Stimulated activated CD4-positive, alpha-beta T cell treated with anti-CD3 and anti-CD28 coated beads, Interleukin-15, amount 100 ng/mL, for 24 hours (primary cell): ENCODE results near the gene CELF3.
"Not testable (repeated sequence)": the region's sequence is repeated elsewhere in the genome, so short reads cannot be mapped to it uniquely, and the experiment has no call there.

ENCODE experiments used
- DNase-seq: peaks from one replicate; pipeline ENCODE4 v3.0.0-alpha.2; 2020

The CELF3 gene

DNA sequence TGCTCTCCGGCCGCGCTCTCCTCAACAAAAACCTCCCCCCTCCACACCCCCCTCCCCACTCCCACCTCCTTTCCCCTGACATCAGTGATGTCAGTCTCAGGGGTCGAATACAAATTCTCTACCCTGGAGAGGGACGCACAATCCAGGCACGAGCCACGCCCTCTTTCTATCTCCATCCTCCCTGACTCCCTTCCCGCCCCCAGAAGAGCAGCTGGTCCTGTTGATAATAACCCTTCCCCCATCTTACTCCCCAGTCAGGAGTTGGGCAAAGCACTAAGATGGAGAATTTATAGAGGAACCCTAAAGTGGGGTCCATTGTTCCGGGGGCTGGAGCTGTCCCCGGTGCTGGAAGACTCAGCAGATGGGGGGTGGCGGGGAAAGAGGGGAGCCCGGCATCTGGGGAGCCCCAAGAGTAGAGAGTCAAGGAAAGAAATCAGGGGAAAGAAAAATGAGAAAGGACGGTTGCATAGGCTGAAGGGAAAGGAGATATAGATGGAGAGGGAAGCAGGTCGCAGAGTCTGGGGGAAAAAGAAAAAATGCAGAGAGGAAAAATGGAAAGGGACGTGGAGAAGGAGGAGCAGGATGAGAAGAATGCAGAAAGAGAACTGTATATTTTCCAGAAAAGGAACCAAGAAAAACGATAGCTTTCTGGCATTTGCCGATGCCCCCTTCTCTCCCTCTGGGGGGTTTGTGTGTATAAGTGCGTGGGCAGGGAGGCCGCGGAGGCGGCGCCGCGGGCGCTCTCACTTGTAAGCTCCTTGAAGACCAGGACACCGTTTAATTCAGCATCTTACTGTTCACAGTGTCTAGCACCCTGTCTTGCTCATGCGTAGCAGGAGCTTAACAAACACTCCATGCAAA is at the start of gene CELF3:
TSS of gene CELF3 (minus strand) at position 33 of the 861 bp plus-strand sequence. CDS start 783 bp downstream, outside the sequence.
- peak; percentile 19 for DNase-seq

DNA sequence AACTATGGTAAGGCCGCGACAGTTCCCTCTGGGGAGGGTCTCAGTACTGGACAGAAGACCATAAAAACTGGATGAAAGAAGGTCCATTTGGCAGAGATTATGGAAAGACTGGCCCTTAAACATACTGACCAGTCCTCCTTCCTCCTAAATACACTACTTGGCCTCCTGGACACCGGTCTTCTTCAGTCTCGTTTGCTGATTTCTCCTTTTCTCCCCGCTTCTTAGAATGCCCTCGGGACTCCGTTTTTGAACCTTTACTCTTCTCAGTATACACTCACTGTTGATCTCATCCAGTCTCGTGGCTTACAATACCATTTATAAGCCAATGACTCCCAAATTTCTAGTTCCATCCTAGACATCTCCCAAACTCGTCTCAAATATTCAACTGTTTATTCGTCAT is 47.4 kb upstream of the CELF3 start:
- DNase-seq: no peak

DNA sequence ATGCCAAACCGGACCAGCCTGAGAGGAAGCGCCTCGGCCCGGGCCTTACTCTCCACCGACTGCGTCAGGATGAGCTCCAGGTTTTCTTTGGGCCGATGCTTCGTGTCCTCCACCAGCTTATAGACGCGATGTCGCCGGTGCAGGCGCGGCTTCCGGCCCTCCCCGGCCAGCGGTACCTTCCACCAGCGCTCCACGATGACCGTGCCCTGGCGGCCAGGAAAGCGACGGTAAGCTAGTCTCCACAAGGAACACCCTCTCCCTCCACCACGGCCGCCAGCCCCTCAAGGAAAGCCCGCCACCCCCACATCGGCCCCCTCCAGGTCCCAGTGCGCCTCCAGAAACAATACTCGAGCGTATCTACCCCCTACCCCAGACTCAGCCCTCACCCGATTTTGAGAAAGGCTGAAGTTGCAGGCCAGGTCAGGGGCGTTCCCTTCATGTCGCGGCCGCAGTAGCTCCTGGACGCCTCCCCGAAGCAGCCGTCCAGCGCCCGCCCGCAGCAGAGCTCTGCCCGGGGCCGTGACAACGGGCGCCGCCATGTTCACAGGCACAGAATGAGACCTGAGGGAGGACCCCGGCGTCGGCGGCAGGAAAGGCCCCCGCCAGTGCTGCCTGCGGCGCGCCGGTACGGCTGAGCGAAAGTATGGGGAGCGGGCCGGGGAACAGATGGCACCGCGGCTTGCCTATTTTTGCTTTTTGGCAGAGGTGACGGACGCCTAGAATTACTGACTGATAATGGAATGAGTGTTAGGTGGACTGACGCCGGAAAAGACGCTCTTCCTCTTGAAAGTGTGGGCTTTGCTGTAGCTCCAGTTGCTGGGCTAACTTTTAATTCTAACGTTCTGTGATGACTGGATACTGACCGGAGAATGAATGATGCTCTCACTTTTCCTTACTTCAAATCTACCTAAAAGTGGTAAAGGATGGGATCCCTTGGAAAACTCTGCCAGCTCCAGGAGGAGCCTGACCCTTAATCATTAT is 46.6 kb upstream of the CELF3 start, which contains the start of gene MRPL9:
TSS of gene MRPL9 (minus strand) at position 556 of the 981 bp plus-strand sequence. CDS start at position 539, 17 bp downstream.
- peak; percentile 92 for DNase-seq

DNA sequence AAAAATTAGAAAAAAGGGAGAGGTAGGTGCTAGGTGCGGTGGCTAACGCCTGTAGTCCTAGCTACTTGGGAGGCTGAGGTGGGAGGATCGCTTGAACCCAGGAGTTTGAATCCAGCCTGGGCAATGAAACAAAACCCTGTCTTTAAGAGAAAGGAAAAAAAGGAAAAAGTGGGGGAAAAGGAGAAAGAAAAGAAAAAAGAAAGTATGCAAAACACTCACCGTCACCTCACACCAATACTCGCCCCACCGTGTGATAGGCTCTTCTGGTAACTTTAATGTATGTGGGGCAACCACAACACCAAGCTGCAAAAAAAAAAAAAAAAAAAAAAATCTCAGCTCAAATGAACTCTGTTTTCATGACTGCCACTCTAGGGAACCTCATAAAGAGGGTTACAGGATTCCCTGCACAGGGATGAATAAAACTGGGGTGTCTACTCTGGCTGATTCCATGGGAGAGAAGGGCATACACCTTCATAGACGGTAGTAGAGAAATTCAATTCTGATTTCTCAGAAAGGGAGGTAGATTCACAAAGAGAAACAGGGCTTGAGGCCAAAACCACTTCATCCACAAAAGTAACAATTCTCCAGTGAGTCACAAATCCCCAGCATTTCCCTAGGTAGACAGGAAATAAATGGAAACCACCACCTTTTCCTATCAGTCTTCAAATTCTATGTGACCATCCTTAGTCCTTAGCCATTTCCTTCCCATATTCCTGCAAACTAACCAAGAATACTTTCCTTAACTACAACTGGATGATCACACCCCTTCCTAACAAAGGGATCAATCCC is 44.2 kb upstream of the CELF3 start:
- DNase-seq: no peak

DNA sequence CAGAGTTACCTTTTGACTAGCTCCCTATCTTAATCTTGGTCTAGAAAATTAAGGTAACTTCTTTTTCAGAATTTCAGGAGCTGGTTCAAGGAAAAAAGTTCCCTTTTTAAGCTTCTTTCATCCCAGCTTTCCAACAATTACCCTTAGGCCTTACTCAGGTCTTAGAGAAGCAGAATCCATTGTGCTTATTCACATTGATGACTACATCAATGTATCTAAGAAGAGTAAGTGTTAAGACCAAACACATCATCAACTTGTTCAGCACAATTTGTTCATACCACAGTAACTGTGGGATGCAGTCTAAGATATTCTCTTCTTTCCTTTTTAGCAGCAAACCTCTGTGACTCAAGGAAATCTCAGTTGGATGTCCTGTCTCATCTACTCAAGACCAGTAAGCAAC is 42.6 kb upstream of the CELF3 start:
- DNase-seq: no peak

DNA sequence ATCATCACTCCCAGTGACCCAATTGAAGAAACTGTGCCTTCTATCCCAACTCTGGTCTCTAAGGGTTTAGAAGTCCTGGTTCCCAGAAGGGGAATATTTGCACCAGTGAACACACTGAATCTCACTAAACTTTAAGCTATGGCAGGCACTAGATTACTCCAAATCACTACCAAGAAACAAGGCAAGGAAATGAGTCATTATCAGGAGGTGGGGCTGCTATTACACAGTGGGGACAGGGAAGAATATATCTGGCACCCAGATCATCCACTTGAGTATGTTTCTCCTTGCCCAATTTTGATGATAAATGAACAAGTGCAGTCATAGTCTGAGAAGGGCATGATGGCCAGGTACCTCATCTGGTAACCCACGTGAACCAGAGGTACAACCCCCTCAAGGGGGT is 39.7 kb upstream of the CELF3 start:
- DNase-seq: no peak

DNA sequence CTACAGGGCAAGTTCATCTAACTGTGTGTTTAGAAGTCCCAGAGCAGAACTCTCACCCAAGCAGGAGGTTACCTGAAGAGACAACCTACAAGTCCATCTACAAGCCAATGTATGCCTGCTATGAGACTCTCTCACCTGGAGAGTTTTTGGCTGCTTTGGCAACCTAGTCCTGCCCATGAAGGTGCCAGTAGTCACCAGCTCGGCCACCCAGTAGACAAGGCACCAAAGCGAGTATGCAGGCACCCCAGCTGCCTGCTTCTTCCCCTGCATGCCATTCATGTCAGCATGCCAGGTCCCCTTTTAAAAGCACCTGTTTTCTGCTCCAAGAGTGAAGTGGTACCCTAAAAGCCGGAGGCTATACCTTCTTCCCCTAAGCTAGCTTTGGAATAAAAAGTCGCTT is 24.9 kb upstream of the CELF3 start:
- DNase-seq: no peak

DNA sequence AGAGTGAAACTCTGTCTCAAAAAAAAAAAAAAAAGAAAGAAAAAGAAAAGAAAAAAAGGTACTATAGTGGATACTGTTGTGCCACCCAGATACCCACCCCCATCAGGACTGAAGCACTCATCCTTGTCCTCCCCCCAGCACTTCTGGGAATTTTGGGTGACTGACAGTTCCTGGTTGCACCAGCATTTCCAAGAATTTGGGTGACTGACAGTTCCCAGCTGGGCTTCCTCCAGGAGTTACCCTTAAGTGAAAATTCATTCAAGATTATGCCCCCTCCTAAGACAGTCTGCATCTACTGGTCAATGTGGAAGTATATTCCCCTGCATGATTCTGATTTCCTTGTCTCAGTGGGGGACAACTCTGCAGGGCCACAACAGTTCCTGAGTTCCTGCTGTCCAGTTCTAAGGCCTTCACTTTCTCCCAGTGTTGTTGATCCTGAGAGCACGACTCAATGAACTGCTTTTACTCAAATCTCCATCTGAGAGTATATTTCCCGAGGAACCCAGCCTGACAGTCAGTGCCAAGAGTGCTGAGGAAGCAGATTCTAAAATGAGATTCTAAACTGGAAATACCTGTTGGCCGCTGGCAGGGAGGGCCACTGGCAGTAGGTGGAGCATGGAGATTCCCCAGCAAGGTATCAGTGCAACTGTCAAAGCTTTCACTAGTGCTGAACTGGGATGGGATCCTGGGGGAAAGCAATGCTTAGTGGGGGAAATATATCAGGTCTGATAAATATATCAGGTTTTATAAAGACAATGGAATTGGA is 23.2 kb upstream of the CELF3 start:
- no peak for DNase-seq

DNA sequence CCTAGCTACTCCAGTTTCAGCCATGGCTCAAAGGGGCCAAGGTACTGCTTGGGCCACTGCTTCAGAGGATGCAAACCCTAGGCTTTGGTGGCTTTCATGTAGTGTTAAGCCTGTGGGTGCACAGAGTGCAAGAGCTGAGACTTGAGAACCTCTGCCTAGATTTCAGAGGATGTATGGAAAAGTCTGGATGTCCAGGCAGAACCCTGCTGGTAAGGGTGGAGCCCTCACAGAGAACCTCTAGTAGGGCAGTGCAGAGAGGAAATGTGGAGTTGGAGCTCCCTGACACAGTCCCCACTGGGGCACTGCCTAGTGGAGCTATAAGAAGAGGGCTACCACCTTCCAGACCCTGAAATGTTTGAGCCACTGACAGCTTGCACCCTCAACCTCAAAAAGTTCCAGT is 20.9 kb upstream of the CELF3 start:
- no peak for DNase-seq

DNA sequence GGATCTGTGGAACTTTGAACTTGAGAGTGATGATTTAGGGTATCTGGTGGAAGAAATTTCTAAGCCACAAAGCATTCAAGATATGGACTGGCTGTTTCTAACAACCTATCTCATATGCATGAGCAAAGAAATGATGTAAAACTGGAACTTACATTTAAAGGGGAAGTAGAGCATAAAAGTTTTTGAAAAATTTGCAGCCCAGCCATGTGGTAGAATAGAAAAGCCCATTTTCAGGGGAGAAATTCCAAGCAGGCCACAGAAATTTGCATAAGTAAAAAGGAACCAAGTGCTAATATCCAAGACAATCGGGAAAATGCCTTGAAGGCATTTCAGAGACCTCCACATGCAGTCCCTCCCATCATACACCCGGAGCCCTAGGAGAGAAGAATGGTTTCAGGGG is 20.4 kb upstream of the CELF3 start:
- DNase-seq: no peak

DNA sequence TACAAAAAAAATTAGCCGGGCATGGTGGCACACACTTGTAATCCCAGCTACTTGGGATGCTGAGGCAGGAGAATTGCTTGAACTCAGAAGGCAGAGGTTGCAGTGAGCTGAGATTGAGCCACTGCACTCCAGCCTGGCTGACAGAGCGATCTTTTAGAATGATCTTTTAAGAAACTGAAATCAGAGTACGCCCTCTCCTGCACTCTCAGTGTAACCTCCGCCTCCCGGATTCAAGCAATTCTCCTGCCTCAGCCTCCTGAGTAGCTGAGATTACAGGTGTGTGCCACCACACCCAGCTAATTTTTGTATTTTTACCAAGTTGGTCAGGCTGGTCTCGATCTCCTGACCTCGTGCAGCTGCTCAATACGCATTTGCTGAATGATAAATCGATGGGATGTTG is 17.4 kb upstream of the CELF3 start:
- not testable (repeated sequence) for DNase-seq

DNA sequence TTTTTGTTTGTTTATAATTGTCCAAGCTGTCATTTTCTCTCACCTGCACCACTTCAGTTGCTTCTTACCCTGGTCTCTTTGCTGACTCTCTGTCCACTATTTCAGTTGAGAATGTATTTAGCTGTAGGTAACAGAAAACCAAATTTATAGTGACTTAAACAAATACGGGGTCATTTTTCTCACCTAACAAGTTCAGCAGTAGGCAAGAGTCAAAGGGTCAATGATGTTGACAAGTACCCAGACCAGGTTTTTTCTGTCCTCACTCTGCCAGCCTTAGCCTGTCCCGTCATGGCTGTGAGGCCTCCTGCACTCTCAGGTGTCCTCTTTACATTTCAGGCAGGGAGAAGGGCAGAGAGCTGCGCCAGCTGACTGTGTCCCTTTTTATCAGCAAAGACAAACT is 16.5 kb upstream of the CELF3 start:
- no peak for DNase-seq

DNA sequence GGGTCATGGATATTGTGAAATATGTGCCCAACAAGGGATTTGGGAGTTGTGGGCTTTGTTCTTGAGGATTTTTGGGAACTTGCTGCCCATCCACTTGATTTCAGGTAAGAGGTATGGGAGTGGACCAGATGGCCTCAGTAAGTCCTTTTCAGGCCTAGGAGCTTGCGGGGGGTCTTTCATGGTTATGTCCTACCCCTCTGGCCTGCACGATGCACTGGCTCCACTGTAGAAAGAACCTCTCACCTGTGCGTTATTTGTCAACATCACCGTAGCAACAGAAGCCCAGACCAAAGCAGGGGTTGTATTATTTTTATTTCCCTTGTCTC is 13.3 kb upstream of the CELF3 start:
- no peak for DNase-seq

DNA sequence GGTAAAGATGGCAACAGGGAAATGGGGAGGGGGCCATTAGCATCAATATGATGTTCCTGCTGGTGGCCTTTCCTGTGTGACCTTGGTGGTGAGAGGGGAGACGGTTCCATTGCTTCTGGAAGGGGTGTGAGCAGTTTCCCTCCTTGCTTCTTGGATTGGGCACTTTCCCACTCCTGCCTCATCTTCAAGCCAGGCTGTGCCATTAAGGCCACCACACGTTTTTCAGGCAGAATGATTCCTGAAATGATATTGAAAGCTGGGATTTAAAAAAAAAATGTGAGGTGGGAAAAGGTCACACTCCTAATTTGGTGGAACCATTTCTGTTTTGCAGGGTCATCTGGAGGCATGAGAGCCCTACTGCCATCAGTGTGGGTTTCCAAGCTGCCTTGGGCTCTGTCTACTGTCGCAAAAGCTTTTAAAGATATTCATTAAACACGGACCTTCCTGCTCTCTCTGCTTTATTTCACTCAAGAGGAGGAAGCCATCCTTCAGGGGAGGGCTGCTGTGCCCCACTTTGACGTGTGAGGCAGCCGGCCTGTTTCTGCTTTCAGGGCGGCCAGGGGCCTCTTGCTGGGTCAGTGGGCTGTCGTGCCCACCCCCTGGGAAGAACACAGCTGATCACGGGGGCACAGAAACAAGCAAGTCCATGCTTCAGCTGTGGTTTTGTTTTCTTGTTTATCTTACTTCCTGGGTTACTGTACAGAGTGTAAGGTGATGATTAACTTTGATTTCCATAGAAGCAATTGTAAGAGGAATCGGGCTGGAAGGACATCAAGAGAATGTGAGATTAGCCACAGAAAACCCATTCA is 12.8 kb upstream of the CELF3 start:
- no peak for DNase-seq

DNA sequence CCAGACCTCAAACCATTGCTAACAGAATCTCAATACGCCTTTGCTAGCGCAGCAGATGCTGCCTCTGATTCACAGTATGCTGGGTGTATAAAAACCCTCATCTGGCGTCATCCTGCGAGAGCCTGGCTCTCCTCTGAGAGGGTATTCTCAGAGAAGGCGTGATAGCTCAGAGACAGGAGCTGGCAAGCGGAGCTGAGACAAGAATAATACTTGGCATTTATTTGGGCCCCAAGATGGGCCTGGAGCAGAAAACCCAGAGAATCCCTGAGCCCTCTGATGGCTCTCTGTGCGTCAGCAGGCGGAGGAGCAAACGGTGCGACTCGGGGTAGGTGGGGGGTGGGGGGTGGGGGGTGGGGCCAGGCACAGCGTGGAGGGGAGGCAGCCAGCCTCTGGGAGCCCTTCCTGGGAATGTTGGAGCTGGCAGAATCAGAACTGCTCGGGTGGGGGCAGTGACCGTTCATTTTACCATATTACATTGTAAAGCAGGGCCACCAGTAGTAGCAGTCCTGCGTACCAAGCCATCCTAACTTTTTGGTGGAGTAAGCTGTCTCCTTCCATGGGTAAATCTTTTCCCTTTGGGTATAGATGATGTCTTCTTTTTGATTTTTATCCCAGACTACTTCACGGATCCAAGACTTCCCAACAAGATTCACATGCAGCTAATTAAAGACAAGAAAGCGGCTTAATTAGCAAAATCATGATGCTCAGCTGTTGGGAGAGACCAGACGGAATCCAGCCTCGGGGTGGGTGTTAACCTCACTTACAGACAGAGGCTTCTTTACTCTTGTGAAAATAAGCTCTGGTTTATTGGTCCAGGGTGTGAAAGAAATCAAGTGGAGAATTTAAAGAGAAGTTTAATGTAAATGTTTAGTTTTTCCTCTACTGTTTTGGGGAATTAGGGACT is 11.8 kb upstream of the CELF3 start:
- DNase-seq: no peak

DNA sequence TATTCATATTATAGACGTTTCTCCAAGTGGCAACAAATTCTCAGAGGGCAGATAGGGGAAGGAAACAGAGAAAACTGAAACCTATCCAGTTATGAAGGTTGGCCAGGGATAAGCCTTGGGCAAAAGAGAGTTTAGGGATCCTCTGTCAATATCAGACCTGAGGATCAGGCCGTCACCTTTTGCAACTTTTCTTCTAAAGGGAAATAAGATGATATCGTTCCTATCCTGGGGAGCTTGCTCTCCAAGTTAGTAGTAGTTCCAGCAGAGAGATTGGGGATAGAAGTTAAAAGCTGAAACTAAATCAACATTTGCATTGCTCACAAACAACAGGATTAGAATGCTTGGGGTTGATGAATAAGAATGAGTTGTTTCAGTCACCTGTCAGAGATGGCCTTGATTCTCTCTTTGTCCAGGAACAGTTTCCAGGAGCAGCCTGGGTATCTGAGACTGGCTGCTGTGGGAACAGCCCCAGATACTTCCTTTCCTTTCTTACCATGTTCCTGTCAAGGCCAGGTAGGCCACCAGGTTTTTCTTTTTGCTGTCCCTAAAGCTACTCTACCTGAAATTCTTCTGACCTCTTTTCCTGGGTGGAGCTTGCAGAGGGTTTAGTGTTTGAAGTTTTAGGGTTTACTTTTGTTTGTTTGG is 7.2 kb upstream of the CELF3 start:
- no peak for DNase-seq

DNA sequence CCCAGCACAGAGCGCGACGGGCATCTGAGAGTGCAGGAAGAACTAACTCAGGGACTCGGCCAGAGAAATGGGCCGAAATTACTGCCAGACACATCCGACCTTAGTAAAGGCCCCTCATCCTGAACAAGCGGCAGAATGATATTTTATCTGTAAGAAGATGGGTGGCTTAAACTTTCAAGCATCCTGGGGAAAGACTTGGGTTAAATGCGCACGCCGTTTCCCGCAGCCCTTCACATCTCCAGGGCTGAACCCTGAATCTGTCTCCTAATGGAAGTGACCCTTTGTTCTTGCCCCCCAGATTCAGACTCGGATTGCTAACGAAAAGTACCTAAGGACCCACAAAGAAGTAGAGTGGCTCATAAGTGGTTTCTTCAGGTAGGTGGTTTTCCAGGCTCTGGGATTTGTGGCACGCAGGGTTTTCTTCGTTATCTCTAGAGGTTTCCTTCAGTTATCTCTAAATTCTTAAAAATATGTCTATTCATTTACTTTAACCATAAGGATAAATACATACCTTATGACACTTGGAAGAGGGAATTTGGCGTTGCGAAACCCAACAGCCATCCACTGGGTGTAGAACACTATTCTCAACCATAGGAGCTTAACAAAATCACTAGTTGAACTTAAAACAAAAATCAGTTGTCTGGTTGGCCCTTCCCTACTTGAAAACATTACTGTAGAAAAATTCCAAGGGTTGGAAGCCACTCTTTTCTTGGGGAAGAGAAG is 5.3 kb upstream of the CELF3 start:
- DNase-seq: no peak

DNA sequence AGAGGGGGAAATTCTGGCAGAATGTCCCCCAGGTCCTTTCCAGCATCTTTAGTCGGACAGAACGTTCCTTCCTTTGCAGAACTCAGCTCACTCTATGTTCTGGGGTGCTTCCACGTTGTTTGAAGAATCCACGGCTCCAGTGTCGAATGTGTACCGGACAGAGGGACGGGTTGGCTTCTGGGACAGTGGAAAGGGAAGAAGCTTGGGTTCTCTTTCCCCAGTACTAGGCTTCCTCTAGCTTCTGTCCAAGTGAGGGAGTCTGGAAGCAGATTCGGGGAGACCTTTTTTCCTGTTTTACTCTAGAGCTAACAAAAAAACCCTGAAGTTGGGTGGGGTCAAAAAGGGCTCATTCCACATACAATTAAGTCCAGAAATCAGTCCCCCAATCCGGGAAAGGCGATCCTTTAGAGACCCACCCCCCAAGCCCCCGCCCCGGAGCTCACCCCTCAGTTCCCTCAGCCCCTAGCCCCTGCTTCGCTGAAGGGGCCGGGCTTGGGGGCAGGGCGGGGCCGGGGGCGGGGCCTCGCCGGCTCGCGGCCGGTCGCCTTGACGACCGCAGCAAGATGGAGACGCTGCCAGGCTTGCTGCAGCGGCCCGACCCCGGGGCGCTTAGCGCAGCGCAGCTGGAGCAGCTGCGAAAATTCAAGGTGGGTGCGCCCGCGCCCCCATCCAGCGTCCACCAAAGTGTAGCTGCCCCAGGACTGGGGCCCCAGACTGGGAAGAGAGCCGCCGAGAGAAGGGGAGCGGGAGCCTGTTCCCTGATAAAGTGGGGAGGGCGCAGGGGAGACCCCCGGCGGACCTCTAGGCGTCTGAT is 4.6 kb upstream of the CELF3 start, which contains the start of gene RIIAD1:
TSS of gene RIIAD1 (plus strand) at position 549 of the 814 bp plus-strand sequence. CDS start at position 564, 15 bp downstream.
- peak; percentile 47 for DNase-seq
